Fibroblast of peridontal ligament (primary cell): ENCODE results near the gene EIF4EBP2.

Experiments used
- DNase-seq: peaks from one replicate; pipeline ENCODE4 v3.0.0-alpha.2; 2010; ENCODE audit errors: extremely low read depth

The EIF4EBP2 gene

DNA sequence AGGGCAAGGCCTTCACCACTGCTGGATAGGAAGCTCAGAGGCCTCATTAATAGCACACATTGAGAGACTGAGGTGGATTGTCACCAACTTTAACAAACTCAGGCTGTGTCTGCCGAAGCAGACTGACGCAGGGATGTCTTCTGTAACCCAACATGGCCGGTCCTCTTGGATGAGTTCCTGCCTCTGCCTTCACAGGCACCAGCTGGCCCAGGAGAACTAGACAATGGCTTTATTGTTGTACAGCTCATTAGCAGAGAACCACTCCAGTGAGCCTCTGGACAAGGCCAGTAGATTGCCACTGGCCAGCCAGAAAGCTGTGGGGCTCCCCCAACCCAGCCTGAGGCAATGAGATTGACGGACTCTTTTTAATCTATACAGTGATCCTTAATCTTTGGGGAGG, 28.2 kb downstream of the EIF4EBP2 start:
- DNase-seq = no peak

GRCh38 chr10:70432561-70433263, 28.8 kb downstream of the EIF4EBP2 start:
- DNase-seq = no peak

GRCh38 chr10:70433581-70434280, 29.8 kb downstream of the EIF4EBP2 start:
- peak; percentile 82 for DNase-seq

DNA sequence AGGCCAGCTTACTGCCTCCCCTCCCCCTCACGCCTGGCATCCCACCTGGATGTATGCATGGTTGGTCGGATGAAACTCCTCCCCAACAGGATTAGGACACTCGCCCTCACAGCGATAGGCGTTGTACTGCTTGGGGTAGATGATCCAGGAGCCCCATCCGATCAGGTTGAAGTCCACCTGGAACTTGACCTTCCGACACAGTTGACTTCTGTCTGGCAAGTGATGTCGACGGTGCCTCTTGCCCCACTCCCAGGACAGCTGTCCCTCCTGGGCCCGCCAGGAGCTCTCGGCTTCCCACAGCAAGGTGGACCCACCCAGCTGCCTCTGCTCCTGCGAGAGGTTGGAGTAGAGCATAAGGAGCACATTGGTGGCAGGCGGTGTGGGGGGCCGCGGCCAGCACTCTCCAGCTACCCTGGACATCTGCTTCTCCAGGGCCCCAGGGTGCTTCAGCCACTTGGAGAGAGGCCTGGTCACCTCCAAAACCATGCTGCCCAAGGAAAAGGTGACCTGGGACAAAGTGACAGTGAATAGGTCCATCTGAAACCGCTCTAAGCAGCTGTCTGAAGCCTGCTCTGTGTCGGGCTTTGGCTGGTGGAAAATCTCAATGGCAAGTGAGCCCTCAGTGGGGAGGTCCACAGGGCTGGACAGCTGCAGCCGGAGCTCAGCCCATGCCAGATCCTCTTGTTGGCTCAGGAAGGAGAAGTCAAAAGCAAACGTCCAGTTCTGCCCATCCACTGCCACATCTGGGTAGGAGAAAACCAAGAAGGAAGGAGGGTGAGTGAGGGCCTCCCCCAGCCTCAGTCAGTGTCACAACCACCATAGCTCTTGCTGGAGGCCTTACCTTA, 31.5 kb downstream of the EIF4EBP2 start:
- DNase-seq = no peak

- DNase-seq = no peak
Measured at GRCh38 chr10:70437721-70438120, 33.8 kb downstream of the EIF4EBP2 start.

- no peak for DNase-seq
Measured at GRCh38 chr10:70440296-70441160, 36.6 kb downstream of the EIF4EBP2 start.

DNA sequence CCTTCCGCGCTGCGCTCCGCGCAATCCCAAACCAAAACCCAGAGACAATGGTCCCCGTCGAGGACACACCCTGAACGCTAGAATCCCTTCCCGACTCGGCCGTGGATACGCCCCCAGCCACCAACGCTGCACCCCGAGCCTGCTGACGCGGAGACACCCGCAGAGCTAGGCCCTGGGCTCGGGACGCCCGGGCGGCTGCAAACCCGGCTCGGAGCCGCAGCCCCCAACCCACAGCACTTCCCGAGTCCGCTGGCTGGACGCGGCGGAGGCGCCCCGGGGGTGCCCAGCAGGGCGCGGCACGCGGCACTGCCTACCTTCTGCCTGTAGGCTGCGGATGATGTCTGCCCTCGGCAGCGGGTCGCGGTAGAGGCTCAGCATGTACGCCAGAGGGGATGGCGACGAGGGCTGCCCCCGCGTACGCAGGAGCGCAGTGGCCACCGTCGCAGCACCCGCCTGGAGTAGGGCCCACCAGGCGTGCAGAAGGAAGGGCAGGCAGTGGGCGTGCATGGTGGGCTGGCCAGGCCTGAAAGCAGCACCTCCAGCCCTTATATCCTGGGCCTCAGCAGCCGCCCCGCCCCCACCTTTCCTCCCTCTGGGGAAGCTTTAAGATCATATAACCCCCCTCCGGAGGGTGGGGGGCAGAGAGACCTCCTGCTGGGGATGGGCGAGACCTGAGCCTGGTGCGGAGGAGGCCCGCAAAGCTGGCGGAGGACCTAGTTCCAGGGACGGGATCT, 37.4 kb downstream of the EIF4EBP2 start, which contains the start of gene NODAL:
Gene NODAL (minus strand): TSS at position 521 of the 734 bp plus-strand sequence. CDS start 14 bp downstream, at position 507.
- DNase-seq = no peak

DNA sequence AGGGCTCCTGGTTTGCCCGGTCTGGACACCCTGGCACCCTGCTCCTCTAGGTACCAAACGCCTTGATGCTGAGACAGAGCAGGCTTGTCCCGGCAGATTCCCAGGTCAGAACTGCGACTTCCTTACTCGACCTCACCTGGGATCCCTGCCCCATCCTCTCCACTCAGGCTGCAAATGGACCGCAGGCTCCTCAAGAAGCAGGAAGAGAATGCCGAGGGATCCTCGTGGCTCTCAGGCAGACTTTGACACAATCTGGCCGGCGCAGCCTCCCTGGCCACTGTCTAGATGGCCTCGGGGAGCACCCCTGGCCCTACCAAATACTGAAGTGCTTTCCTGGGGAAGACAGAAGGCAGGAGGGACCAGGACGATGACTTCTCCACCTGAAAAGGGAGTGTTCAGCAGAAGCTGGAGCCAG, 38.0 kb downstream of the EIF4EBP2 start:
- no peak for DNase-seq

DNA sequence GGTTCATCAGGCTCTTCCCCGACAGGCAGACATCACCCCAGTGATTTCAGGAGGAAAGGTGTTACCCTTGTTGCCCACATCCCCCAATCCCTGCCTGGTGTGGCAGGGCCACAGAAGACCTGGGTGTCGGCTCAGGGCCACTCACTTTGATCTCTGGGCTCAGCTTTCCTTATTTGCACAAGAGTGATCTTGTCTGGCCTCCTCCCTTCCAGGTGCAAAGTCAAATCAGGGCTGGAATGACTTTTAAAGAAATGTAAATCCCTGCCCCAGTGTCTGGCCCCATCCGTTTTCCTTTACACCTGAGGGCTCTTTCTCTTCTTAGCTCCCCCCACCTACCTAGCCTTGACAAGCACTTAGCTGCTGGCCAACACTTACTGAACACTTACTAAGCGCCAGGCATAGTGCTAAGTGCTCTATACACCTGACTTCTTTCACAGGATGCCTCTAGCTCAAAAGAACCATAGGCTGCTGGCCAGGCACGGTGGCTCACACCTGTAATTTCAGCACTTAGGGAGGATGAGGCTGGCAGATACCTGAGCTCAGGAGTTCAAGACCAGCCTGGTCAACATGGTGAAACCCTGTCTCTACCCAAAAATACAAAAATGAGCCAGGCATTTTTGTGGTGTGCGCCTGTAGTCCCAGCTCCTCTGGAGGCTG, 38.5 kb downstream of the EIF4EBP2 start:
- DNase-seq = no peak

GRCh38 chr10:70444744-70445143, 40.8 kb downstream of the EIF4EBP2 start:
- DNase-seq = no peak

DNA sequence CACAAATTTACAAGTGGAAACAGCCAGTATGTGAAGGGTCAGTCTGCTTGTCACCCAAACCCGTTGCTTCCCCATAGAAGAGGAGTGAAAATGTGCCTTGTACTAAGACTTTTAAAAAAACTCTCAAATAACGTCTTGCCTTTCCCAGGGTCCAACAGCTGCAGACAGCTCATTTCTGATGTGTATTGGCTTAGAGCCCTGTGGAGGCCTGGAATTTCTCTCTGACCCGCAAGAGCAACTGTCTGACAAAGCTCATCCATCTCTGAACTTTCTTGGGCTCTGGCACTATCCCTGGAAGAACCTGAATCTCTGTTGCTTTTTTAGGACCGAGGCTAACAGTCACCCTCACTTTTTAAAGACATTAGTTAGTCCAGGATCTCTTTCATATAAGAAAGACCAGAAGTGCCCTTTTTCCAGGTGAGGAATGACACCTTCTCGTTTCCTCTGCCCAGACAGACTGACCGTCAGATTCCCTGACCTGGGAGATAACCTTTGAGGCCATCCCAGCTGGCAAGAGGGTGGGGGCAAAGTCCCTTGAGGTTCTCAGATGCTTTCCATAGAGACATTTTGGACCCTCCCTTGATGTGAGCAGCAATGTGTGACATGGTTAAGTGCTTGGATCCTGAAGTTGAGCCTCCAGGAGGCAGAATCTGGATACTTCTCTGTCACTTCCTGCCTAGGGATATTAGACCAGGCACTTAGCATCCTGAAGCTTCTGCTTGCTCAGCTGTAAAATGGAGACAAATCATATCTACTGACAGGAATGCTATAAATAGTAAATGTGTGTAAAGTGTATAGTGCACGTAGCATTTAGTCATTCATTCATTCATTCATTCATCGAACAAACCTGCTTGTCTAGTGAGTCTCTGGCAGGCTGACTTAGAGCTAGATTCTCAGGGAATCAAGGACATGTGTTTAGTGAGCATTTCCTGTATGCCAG, 42.0 kb downstream of the EIF4EBP2 start:
- peak; percentile 80 for DNase-seq

- no peak for DNase-seq
Measured at GRCh38 chr10:70448236-70448635, 44.3 kb downstream of the EIF4EBP2 start.

DNA sequence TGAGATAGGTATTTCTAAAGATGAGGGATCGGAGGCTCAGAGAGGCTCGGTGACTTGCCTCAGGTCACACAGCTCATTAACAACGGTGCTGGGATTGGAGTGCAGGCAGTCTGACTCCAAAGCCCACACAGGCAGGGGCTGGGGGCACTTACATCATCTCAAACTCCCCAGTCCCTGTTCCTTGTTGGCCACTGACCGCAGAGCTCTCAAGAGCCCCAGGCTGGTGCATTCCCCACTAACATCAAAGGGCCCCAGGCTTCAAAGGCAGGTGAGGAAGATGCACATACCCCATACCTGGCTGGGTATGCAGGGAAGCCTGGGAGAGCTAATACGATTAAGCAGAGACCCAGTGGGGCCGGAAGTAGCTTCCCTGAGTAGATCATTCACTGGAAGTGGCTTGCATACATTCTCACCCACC, 51.3 kb downstream of the EIF4EBP2 start:
- DNase-seq = no peak

- DNase-seq = no peak
Measured at GRCh38 chr10:70456164-70456563, 52.2 kb downstream of the EIF4EBP2 start.

- no peak for DNase-seq
Measured at GRCh38 chr10:70457759-70458305, 53.9 kb downstream of the EIF4EBP2 start.

- peak; percentile 45 for DNase-seq
Measured at GRCh38 chr10:70458329-70459060, 54.5 kb downstream of the EIF4EBP2 start.

DNA sequence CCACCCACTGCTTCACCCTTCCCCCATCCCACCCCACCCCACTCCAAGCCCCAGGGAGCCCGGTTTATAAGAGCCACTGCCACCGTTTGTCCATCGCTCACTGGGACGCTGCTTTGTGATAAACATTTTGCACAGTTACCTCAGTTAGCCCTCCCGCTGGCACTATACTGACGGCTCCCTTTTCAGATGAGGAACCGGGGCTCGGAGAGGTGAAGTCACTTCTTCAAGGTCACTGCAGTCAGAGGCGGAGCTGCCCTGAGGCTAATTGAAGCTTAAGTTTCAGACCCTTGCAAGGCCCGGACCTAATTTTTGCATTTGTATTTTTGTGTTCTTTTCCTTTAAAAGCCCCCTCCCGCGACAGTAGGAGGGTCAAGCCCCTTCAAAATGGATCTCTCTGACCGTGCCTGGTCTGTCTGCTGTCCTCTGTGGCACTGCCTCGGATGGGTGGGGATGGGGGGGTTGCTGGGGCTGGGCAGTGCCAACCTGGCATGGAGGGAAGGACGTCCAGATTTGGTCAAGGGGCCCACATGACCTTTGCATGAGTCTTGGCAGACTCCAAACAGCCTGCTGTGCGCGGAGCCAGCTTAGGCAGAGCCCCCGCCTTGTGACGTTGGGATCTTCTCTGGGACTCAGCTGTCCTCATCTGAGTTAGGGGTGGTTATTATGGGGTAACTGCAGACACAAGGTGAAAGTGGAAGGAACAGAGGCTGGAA, 55.3 kb downstream of the EIF4EBP2 start:
- DNase-seq = no peak
